ENCODE measurements around the gene KRT3.
"Not testable (repeated sequence)": the region's sequence is repeated elsewhere in the genome, so short reads cannot be mapped to it uniquely, and the experiment has no call there.

Gene KRT3

GRCh38 chr12:52756281-52756960 lies 39.5 kb downstream of the KRT3 start:
- DNase-seq: no peak

- no peak for DNase-seq
These were observed 40.4 kb downstream of the KRT3 start for GRCh38 chr12:52755533-52755932.

GRCh38 chr12:52754135-52754534 lies 41.8 kb downstream of the KRT3 start:
- DNase-seq: no peak

- no peak for DNase-seq
These were observed 42.6 kb downstream of the KRT3 start for GRCh38 chr12:52753283-52753682.

GRCh38 chr12:52752516-52752915 lies 43.4 kb downstream of the KRT3 start:
- DNase-seq: no peak

GRCh38 chr12:52751795-52752194 lies 44.1 kb downstream of the KRT3 start:
- DNase-seq: no peak

GRCh38 chr12:52750532-52750931 lies 45.4 kb downstream of the KRT3 start:
- DNase-seq: not testable (repeated sequence)

- DNase-seq: no peak
These were observed 46.1 kb downstream of the KRT3 start for GRCh38 chr12:52749827-52750226.

- no peak for DNase-seq
These were observed 47.3 kb downstream of the KRT3 start for GRCh38 chr12:52748578-52748977.

GRCh38 chr12:52745554-52745953 lies 50.4 kb downstream of the KRT3 start:
- no peak for DNase-seq

GRCh38 chr12:52744493-52745156 lies 51.3 kb downstream of the KRT3 start:
- DNase-seq: no peak

- DNase-seq: no peak
These were observed 53.0 kb downstream of the KRT3 start for GRCh38 chr12:52742822-52743457.

GRCh38 chr12:52742196-52742580 lies 53.7 kb downstream of the KRT3 start:
- DNase-seq: no peak

- DNase-seq: no peak
These were observed 54.3 kb downstream of the KRT3 start for GRCh38 chr12:52741375-52742195.

GRCh38 chr12:52740584-52740983 lies 55.3 kb downstream of the KRT3 start:
- no peak for DNase-seq

GRCh38 chr12:52739963-52740362 lies 56.0 kb downstream of the KRT3 start:
- DNase-seq: no peak
